A549 (cell line): ENCODE measurements around the gene CBFA2T2.

ENCODE experiments used
- EHF ChIP-seq: fragments of 250-450 bp; sonication (Bioruptor Pico); IDR thresholded peaks from 2 replicates; pipeline ENCODE4 v1.5.0; 2020; ENCODE audit warnings: mild to moderate bottlenecking
- ESRRA ChIP-seq: fragments of 150-350 bp; IDR thresholded peaks from 2 replicates; pipeline ENCODE4 v1.6.1; 2014; ENCODE audit warnings: mild to moderate bottlenecking, low read length, borderline replicate concordance
- POLR2A ChIP-seq: IDR thresholded peaks from 2 replicates; pipeline ENCODE4 v1.6.1; 2012; ENCODE audit warnings: mild to moderate bottlenecking, low read length
- SREBF2 ChIP-seq: fragments of 450-650 bp; IDR thresholded peaks from 2 replicates; pipeline ENCODE4 v1.6.1; 2014; ENCODE audit warnings: mild to moderate bottlenecking, moderate library complexity
- ZNF302 ChIP-seq: fragments of 250-450 bp; sonication (Bioruptor Pico); IDR thresholded peaks from 2 replicates; pipeline ENCODE4 v1.9.0; 2021; ENCODE audit warnings: inconsistent platforms, mild to moderate bottlenecking, moderate library complexity
- TF ChIP-seq, protein P1 (sequence below): fragments of 450-650 bp; IDR thresholded peaks from 2 replicates; pipeline ENCODE4 v1.6.1; 2014; ENCODE audit warnings: antibody characterized with exemption
- TF ChIP-seq, protein P2 (sequence below): fragments of >200 bp; sonication (Bioruptor Twin); formaldehyde crosslinking; IDR thresholded peaks from 3 replicates; pipeline ENCODE4 v1.5.1; 2016

DNA sequence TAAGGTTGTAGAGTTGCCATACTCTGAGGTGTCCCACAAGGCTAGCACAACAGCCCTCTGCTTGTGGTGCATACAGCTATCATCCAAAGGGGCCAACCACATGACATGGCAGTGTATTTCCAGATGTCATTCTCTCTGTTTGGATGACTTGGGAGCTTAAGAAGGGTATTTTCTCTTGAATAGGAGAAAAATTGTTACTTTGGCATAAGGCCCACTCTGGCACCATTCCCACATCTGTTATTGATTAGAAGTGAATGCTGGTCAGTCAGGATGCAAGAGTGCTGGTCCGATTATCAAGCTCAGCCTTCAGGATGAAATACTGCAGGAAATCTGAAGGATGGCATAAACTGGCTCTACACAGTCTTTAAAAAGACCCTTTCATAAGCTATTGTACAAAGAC is 88.6 kb downstream of the CBFA2T2 start:
- TF ChIP-seq, protein P1, sequence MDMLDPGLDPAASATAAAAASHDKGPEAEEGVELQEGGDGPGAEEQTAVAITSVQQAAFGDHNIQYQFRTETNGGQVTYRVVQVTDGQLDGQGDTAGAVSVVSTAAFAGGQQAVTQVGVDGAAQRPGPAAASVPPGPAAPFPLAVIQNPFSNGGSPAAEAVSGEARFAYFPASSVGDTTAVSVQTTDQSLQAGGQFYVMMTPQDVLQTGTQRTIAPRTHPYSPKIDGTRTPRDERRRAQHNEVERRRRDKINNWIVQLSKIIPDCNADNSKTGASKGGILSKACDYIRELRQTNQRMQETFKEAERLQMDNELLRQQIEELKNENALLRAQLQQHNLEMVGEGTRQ, result no peak
- TF ChIP-seq, protein P2, sequence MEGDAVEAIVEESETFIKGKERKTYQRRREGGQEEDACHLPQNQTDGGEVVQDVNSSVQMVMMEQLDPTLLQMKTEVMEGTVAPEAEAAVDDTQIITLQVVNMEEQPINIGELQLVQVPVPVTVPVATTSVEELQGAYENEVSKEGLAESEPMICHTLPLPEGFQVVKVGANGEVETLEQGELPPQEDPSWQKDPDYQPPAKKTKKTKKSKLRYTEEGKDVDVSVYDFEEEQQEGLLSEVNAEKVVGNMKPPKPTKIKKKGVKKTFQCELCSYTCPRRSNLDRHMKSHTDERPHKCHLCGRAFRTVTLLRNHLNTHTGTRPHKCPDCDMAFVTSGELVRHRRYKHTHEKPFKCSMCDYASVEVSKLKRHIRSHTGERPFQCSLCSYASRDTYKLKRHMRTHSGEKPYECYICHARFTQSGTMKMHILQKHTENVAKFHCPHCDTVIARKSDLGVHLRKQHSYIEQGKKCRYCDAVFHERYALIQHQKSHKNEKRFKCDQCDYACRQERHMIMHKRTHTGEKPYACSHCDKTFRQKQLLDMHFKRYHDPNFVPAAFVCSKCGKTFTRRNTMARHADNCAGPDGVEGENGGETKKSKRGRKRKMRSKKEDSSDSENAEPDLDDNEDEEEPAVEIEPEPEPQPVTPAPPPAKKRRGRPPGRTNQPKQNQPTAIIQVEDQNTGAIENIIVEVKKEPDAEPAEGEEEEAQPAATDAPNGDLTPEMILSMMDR, result no peak
- TF ChIP-seq SREBF2 (no peak), ZNF302 (CRISPR knock-in tag) (no peak), EHF (CRISPR knock-in tag) (no peak), ESRRA (no peak), POLR2A (no peak)
